Stimulated activated naive CD8-positive, alpha-beta T cell treated with anti-CD3 and anti-CD28 coated beads, Interleukin-15, amount 100 ng/mL, for 72 hours (primary cell): ENCODE results near the gene CIBAR2.

Source experiments
- ATAC-seq: fragments of 150-1000 bp; cut with Tn5 transposase; 2 replicates; pipeline ENCODE4 v1.10.0; 2021; ENCODE audit warnings: mild to moderate bottlenecking, moderate library complexity
- DNase-seq, 2 donors: peaks; one replicate each; pipeline ENCODE4 v3.0.0; 2021 to 2022
- H3K27ac Mint-ChIP-seq, 2 donors: one replicate each; pipeline ENCODE4 v1.8.0; 2022; ENCODE audit warnings: mild to moderate bottlenecking in 2 of 2, mixed read lengths in 2 of 2, moderate library complexity in 2 of 2
- H3K27me3 Mint-ChIP-seq: one replicate; pipeline ENCODE4 v1.8.0; 2022; ENCODE audit warnings: mixed read lengths
- H3K4me1 Mint-ChIP-seq: one replicate; pipeline ENCODE4 v1.8.0; 2022; ENCODE audit warnings: mild to moderate bottlenecking, mixed read lengths
- H3K4me3 Mint-ChIP-seq, 2 donors: one replicate each; pipeline ENCODE4 v1.8.0; 2022; ENCODE audit warnings: mild to moderate bottlenecking in 2 of 2, mixed read lengths in 2 of 2, moderate library complexity in 1 of 2
- H3K9me3 Mint-ChIP-seq, 2 donors: one replicate each; pipeline ENCODE4 v1.8.0; 2022; ENCODE audit warnings: mixed read lengths in 2 of 2

Gene CIBAR2

DNA sequence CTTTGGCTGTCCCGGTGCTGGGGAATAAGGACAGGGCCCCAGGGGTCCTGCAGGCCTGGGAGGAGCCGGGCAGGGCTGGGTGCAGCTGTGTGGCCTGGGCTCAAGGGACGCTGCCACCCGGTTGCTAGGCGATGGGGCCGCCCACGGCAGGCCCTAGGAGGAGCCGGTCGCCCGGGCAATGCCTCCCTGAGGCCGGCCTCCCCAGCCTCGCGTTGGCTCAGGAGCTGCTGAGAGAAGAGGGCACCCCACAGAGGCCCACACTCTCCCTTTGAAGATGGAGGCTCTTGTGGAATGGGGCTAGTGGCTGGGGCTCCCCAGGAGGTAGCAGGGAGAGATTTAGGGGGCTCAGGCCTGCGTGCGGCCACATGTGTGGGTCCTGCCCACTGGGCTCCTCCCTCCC, at the start of gene CIBAR2:
CIBAR2 (minus strand) TSS at position 109 of the 400 bp plus-strand sequence. CDS start 120 bp downstream, outside the sequence.
- peaks cover 8% of the 10 kb centered on the region for H3K4me1 Mint-ChIP-seq
- H3K27me3 Mint-ChIP-seq, result no peaks in the 10 kb centered on the region
- H3K27ac Mint-ChIP-seq, result no peak within 1 kb of the TSS
- H3K4me3 Mint-ChIP-seq, result no peak within 1 kb of the TSS
- no peak for DNase-seq
- no peaks in the 10 kb centered on the region for H3K9me3 Mint-ChIP-seq
- no peak for ATAC-seq

DNA sequence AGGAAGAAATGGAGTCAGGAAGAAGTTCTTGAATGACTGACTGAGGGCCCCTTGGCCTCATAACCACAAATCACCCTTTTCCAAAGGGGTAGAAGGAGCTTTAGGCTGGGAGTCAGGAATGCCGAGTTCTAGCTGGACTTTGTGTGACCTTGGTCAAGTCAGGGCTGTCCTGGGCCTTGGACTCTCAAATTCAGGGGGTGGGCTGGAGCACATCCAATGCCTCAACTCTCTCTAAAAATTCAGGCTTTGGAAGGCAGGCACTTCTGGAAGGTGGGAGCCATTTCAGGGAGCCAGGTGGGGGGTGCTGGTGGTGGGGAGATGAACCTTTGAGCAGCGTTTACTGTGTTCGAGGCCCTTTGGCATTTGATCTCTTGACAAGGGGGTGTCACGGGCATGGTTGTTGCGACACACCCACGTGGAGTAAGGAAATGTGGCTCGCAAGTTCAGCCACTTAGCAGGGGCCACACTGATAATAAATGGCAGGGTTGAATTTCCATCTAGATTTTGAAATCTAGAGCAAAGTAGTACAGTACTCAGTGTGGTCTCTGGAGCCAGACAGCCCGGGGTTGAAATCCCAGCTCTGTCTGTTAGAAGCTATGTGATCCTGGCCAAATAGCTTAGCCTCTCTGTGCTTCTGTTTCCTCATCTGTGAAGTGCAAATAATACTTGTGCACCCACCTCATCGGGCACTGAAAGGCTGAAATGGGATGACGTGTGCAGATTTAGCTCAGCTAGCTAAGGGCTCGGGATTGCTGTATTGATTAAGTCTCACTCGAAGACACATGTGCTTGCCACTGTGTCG, 47.1 kb upstream of the CIBAR2 start:
- DNase-seq (no peak), ATAC-seq (no peak)
- Mint-ChIP-seq H3K27ac (peak overlapping the region in 1 of 2 donors; percentile 38), H3K27me3 (no peaks in the 10 kb centered on the region), H3K4me1 (peaks cover 23% of the 10 kb centered on the region), H3K4me3 (no peak overlapping the region), H3K9me3 (peaks cover 0 to 5% of the 10 kb centered on the region in 2 donors)

DNA sequence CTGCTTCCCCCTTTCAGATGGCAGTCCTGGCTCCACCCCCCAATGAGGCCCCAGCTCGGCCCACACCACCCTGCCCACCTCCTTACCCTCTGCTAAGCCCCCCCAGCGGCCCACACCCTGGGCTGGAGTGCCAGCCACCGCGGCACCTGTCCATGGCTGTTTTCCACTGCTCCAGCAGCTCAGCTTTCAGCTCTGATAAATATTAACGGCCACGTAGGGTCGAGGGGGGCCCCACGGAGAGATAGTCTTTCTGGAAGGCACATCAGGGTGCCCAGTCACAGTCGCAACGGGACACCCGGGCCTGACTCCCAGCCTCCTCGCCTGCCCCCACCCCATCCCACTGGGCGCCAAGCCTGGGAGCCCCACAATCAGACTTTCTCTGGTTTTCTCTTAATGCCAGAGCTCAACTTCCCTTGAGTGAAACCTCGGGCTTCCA, 46.5 kb upstream of the CIBAR2 start:
- Mint-ChIP-seq H3K4me1 (peaks cover 23% of the 10 kb centered on the region), H3K4me3 (peak overlapping the region in 1 of 2 donors; percentile 22)
- ATAC-seq, result peak; percentile 30

DNA sequence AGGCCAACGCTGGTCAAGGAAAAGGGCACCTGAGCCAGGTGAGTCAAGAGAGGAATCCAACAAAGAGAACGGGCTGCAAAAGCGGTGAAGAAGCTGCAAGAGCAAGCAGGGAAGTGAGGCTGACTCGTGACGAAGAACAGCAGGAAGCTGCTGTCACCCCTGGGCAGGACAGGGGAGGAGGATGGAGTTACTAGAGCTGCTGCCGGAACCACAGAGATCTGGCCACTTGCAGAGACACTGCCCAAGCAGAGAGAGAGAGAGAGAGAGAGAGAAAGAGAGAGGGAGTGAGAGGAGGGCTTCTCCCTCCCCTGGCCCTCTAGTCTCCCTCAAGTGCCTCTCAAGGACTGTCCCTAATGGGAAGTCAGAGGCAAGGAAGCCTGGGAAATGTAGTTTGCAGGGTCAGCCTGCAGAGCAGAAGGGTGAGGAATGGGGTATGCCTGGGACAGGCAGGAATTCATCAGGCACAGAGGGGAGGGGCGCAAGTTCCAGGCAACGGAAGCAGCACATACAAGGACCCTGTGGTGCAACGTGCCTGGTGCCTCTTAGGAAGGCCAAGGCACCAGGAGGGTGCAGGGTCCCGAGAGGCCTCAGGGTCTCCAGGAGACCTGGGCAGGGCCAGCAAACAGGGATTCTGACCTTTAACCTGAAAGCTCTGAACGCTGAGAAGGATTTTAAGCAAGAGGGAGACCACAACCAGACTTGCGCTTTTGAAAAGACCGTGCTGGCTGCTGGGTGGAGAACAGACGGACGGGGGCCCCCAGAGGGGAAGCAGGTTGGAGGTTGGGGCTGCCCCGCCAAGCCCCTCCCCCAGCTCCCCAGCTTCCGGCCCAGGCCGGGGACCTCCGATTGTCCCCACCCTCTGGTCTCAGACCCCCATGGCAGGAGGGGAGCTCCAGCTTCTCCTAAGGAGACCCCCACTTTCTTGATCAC, 45.8 kb upstream of the CIBAR2 start:
- DNase-seq, result peak; percentile 31 to 58
- H3K27ac Mint-ChIP-seq, result peak overlapping the region; percentile 93 to 97
- peaks cover 0 to 5% of the 10 kb centered on the region in 2 donors for H3K9me3 Mint-ChIP-seq
- ATAC-seq, result peak; percentile 89
- H3K4me1 Mint-ChIP-seq, result peaks cover 23% of the 10 kb centered on the region
- H3K4me3 Mint-ChIP-seq, result peak overlapping the region; percentile 80 to 87
- H3K27me3 Mint-ChIP-seq, result no peaks in the 10 kb centered on the region

More for the DNA sequence above, 46.5 kb upstream of the CIBAR2 start:
- peaks cover 0 to 5% of the 10 kb centered on the region in 2 donors for H3K9me3 Mint-ChIP-seq
- peak overlapping the region; percentile 93 to 97 for H3K27ac Mint-ChIP-seq
- DNase-seq, result no peak
- no peaks in the 10 kb centered on the region for H3K27me3 Mint-ChIP-seq

DNA sequence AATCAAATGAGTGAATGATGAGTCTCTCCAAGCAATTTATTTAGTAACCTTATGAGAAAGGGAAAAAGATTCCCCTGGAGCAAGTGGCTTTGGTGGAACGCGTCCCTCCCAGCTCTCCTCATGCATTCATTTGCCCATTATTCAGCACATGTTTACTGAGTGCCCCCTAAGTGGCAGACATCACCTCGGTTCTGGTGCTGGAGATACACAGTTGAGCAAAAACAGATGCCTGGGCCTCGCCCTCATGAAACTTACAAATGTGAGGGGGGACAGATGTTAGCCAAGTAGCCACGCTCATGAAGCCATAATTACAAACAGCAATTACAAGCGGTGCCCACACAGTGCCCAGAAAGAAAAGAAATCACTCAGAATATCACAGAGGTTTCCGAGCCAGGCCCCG, 45.1 kb upstream of the CIBAR2 start:
- peak overlapping the region; percentile 80 to 87 for H3K4me3 Mint-ChIP-seq
- DNase-seq (no peak), ATAC-seq (peak; percentile 33)
- peaks cover 0 to 5% of the 10 kb centered on the region in 2 donors for H3K9me3 Mint-ChIP-seq
- H3K27me3 Mint-ChIP-seq, result no peaks in the 10 kb centered on the region
- peaks cover 23% of the 10 kb centered on the region for H3K4me1 Mint-ChIP-seq
- peak overlapping the region; percentile 93 to 97 for H3K27ac Mint-ChIP-seq

DNA sequence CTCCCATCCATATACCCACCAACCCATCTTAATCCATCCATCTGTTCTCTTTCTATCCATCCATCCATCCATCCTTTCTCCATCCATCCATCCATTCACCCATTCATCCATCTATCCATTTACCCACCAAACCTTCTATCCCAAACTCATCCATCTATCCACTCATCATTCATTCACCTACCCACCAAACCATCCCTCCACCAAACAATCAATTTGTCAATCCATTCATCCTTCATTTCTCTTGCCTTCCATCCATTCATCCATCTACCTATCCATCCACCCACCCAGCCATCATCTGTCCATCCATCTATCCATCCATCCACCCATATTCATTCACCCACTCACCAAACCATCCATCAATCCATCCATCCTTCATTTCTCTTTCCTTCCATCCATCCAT, 44.6 kb upstream of the CIBAR2 start:
- DNase-seq (no peak), ATAC-seq (no peak)
- Mint-ChIP-seq H3K27me3 (no peaks in the 10 kb centered on the region), H3K9me3 (peaks cover 0 to 5% of the 10 kb centered on the region in 2 donors), H3K4me3 (peak overlapping the region in 1 of 2 donors; percentile 87), H3K4me1 (peaks cover 23% of the 10 kb centered on the region), H3K27ac (peak overlapping the region in 1 of 2 donors; percentile 1)

DNA sequence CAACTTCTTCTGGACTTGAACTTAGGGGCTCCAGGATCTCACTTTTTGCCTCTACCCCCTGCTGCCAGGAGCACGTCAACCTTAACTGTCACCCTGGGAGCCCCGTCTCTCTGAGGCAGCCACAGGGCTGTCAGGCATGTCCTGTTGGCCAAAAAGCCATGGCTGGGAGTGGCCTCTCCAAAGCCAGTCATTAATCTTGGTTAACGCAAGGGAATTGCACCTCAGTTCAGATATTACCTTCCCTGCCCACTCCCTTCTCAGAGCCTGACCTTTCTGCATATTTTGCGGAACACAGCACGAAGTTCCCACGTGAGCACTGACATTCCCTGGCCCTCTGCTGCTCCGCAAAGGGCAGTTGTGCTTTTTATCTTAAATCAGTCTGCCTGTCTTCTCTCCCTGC, 44.2 kb upstream of the CIBAR2 start:
- no peak overlapping the region for H3K4me3 Mint-ChIP-seq
- ATAC-seq (no peak), DNase-seq (no peak)
- H3K27ac Mint-ChIP-seq, result no peak overlapping the region
- H3K9me3 Mint-ChIP-seq, result peaks cover 0 to 5% of the 10 kb centered on the region in 2 donors
- peaks cover 23% of the 10 kb centered on the region for H3K4me1 Mint-ChIP-seq
- no peaks in the 10 kb centered on the region for H3K27me3 Mint-ChIP-seq

DNA sequence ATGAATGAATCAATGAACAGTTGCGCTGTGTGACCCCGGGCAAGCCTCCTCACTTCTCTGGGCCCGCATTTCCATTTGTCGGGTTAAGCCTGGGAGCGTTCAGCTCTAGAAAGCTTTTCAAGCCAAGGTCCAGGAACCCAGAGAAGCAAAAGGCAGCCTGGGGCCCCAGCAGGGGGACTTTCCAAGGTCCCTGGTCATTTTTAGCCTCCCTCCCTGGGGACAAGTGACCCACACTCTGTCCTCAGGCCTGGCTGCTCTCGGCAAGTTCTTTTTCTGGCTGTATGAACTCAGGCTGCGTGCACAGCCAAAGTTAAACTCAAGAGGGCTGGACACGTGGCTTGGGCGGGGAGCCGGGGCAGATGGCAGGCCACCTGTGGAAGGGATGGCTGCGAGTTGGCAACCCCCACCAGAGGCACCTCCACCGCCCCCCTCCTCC, 41.4 kb upstream of the CIBAR2 start:
- ATAC-seq (no peak), DNase-seq (no peak)
- Mint-ChIP-seq H3K27me3 (no peaks in the 10 kb centered on the region), H3K9me3 (peaks cover 0 to 5% of the 10 kb centered on the region in 2 donors), H3K4me3 (no peak overlapping the region), H3K4me1 (peaks cover 22% of the 10 kb centered on the region), H3K27ac (no peak overlapping the region)

DNA sequence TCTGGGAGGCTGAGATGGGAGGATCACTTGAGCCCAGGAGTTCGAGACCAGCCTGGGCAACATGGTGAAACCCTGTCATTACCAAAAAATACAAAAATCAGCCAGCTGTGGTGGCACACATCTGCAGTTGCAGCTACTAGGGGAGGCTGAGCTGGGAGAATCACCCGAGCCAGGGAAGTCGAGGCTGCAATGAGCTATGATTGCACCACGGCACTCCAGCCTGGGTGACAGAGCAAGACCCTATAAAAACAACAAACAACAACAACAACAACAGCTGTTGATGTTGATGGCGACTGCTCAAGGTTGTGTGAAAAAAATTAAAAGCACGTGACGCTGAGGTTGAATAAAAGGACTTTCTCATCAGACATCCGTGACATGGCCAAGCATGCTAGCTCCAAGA, 40.8 kb upstream of the CIBAR2 start:
- H3K4me1 Mint-ChIP-seq, result peaks cover 16% of the 10 kb centered on the region
- no peaks in the 10 kb centered on the region for H3K27me3 Mint-ChIP-seq
- no peak for DNase-seq
- no peak overlapping the region for H3K4me3 Mint-ChIP-seq
- H3K9me3 Mint-ChIP-seq, result peaks cover 0 to 5% of the 10 kb centered on the region in 2 donors
- ATAC-seq, result no peak
- H3K27ac Mint-ChIP-seq, result no peak overlapping the region

DNA sequence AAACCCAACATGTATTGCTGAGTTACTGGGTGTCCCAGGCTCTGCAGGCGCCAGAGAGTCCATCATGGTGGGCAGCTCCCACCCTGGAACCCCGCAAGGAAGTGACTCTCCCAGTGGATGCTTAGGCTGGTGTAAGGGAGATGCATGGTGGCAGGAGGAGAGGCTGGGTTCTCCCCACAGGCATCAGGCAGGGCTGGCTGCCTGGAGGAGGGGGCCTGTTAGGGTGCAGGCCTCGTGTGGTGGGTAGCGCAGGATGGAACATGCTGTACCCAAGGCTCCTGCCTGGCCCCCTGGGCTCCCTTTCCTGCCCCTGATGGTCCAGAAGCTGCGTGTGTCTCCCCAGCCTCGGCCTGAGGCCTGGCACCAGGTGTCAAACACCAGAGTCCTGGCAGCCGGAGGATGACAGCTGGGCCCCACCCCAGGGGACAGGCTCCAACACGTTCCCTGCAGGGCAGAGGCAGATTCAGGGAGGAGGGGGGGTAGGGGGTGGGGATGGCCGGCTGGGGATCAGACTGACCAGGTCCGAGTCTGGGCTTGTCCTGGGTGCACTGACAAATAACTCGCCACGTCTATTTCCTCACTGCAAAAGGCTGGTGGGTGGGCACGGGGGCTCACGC, 40.2 kb upstream of the CIBAR2 start:
- Mint-ChIP-seq H3K4me3 (no peak overlapping the region), H3K27ac (peak overlapping the region in 1 of 2 donors; percentile 81), H3K27me3 (no peaks in the 10 kb centered on the region), H3K4me1 (peaks cover 11% of the 10 kb centered on the region), H3K9me3 (peaks cover 0 to 5% of the 10 kb centered on the region in 2 donors)
- DNase-seq (no peak), ATAC-seq (no peak)

DNA sequence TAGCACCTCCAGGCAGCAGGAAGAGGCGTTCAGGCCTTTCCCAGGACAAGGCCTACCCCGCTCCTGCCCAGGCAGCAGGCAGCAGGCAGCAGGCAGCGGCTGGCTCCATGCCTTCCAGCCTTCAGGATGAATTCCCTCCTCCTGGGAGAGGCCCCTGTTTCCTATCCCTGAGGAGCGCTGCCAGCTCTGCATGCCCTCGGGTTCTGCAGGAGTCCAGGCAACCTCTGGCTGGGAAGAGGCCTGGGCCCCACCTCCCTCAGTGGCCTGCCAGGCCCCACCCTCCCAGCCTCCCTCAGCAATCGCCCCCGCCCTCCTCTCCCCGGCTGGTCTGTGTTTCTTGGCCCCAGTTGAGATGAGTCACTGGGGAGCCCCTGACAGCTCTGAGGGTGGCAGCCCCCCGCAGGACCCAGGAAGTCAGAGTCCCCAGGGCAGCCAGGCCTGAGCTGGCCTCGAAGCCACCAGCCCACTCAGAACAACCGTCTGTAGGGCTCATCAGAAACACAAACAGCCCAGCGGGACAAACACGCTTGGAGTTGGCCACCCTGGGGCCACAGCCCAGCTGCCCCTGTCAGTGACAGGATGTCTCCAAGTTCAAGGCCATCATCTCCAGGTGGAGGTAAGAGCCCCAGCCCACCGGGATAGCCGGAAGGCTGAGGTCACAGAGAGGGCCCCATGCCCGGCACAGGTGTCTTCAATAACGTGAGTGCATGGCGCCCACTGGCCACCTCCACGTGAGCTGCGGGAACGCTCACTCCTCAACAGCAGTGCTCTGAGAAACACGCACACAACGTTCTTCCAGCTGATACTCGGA, 39.5 kb upstream of the CIBAR2 start:
- peaks cover 4% of the 10 kb centered on the region for H3K4me1 Mint-ChIP-seq
- no peak overlapping the region for H3K4me3 Mint-ChIP-seq
- H3K27me3 Mint-ChIP-seq, result no peaks in the 10 kb centered on the region
- H3K27ac Mint-ChIP-seq, result peak overlapping the region in 1 of 2 donors; percentile 81
- ATAC-seq (peak; percentile 50), DNase-seq (no peak)
- H3K9me3 Mint-ChIP-seq, result peaks cover 0 to 2% of the 10 kb centered on the region in 2 donors

DNA sequence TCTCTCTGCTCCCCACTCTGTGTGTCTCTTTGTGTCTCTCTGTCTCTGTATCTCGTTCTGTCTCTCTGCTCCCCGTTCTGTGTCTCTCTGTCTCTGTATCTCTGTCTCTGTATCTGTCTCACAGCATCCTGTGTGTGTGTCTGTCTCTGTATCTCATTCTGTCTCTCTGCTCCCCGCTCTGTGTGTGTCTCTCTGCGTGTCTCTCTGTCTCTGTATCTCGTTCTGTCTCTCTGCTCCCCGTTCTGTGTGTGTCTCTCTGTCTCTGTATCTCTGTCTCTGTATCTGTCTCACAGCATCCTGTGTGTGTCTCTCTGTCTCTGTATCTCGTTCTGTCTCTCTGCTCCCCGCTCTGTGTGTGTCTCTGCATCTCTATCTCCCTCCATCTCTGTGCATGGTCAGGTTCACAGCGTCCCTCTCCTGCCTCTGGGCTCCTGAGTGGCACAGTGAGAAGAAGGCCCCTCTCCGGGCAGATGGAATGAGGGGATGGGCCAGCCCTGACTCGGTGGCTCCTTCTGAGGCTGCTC, 38.9 kb upstream of the CIBAR2 start:
- no peaks in the 10 kb centered on the region for H3K9me3 Mint-ChIP-seq
- H3K4me1 Mint-ChIP-seq, result no peaks in the 10 kb centered on the region
- H3K27ac Mint-ChIP-seq, result no peak overlapping the region
- DNase-seq (no peak), ATAC-seq (no peak)
- H3K4me3 Mint-ChIP-seq, result no peak overlapping the region
- no peaks in the 10 kb centered on the region for H3K27me3 Mint-ChIP-seq

DNA sequence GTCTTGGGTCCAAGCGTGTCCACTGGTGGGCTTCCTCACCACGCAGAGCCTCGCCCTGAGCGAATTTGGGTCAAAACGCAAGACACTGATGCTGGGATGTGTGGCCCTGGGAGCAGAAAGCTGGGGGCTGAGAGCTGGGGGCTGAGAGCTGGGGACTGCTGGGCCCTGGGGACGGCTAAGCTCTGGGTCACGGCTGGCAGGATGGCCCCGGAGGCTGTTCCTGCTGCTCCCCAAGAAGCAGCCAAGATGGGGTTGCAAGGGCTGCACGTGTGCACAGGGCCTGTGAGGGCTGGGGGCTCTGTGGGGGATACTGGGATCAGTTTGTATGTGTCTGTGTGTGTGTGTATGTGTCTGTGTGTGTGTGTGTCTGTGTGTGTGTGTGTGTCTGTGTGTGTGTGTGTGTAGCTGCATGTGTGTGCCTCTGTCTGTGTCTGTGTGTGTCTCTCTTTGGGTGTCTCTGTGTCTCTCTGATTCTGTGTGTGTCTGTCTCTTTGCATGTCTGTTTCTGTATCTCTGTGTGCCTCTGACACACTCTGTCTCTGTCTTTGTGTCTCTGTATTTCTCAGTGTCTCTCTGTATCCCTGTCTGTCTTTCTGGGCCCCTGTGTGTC, 38.2 kb upstream of the CIBAR2 start:
- Mint-ChIP-seq H3K27ac (no peak overlapping the region), H3K9me3 (no peaks in the 10 kb centered on the region), H3K27me3 (no peaks in the 10 kb centered on the region), H3K4me1 (no peaks in the 10 kb centered on the region), H3K4me3 (no peak overlapping the region)
- DNase-seq (no peak), ATAC-seq (no peak)

DNA sequence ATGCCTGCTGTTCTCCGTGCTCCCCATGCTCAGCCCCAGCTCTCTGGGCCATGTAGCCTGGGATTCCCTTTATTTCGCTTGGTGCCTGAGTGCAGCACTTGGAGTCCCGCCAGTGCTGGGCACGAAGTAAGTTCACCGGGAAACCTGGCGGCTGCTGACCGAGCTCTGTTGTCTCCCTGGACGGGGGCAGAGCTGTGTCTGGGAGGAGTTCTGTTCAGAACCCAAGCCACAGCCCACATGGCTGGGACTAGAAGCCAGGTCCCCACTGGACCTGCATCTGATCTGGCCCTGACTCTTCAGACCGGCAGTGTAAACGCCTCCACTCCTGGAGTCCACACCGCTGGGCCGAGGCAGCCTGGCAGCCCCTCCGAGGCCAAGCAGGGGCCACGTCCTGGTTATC, 37.5 kb upstream of the CIBAR2 start:
- no peaks in the 10 kb centered on the region for H3K27me3 Mint-ChIP-seq
- H3K4me3 Mint-ChIP-seq, result no peak overlapping the region
- no peak overlapping the region for H3K27ac Mint-ChIP-seq
- ATAC-seq (no peak), DNase-seq (no peak)
- H3K4me1 Mint-ChIP-seq, result no peaks in the 10 kb centered on the region
- no peaks in the 10 kb centered on the region for H3K9me3 Mint-ChIP-seq
